ENCODE data around the gene N4BP2L2. TPM values are rescaled to one million over a fixed set of nuclear protein-coding genes. Genes with fewer than 3 reads are reported as not detected.

The N4BP2L2 gene
- total and polyA plus RNA-seq, 8 donors = 25.5 to 232 (median 123) TPM

DNA sequence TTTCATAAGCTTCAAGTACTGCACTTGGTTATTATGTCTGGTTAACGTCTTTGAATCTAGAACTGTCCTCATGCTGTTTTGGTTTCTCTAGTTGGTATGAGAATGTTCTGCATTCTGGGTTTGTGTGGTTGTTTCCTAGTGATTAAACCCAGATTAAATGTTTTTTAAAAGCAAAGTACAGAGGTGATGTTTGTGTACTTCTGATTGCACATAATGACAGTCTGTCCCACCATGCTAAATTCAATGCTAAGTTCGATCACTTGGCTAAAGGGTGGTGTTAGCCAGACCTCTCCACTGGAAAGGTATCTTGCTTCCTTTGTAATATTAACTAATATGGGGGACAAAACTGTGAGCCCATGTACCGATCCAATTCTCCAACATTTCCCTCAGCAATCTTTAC lies 125.3 kb downstream of the N4BP2L2 start:
- TF ChIP-seq CTCF (IDR thresholded peaks at IDR 0.05) (no peak), EP300 (IDR thresholded peaks at IDR 0.05) (no peak), POLR2AphosphoS5 (IDR thresholded peaks at IDR 0.05) (no peak), POLR2A (IDR thresholded peaks at IDR 0.05) (no peak)
- intact Hi-C loops (cut with DNase I; ENCODE audit: low total_unique reads) = no loop called here

GRCh38 chr13:32409561-32410421 lies 128.8 kb downstream of the N4BP2L2 start:
- H3K4me3 ChIP-seq = peak overlapping the region in 1 of 4 donors; percentile 0

More for the DNA sequence above, 125.3 kb downstream of the N4BP2L2 start:
- peaks cover 0 to 5% (median 2%) of the 10 kb centered on the region in 4 donors for H3K4me1 ChIP-seq
- no peak overlapping the region for H3K27ac ChIP-seq
- DNase-seq = no peak
- 94 to 99% (median 96%) methylated on average over 3 of the region's 3 CpGs for WGBS, 5 donors
- peaks cover 0 to 4% (median under 1%) of the 10 kb centered on the region in 4 donors for H3K36me3 ChIP-seq
- no peak overlapping the region for H3K4me3 ChIP-seq
- no peaks in the 10 kb centered on the region for H3K9me3 ChIP-seq
- H3K27me3 ChIP-seq = no peaks in the 10 kb centered on the region

GRCh38 chr13:32409001-32409313 lies 129.6 kb downstream of the N4BP2L2 start:
- intact Hi-C loops (cut with DNase I; ENCODE audit: low total_unique reads) = no loop called here
- H3K9me3 ChIP-seq = no peaks in the 10 kb centered on the region
- 86 to 94% (median 89%) methylated on average over 6 of the region's 6 CpGs for WGBS, 5 donors
- H3K4me3 ChIP-seq = no peak overlapping the region
- H3K27ac ChIP-seq = no peak overlapping the region
- no peak for TF ChIP-seq EP300 (IDR thresholded peaks at IDR 0.05)
- no peak for DNase-seq
- no peaks in the 10 kb centered on the region for H3K27me3 ChIP-seq
- H3K4me1 ChIP-seq = peaks cover 0 to 5% (median 2%) of the 10 kb centered on the region in 4 donors
- H3K36me3 ChIP-seq = peaks cover 3 to 41% (median 24%) of the 10 kb centered on the region in 4 donors

More at GRCh38 chr13:32409561-32410421, 128.8 kb downstream of the N4BP2L2 start:
- H3K4me1 ChIP-seq = peaks cover 0 to 5% (median 2%) of the 10 kb centered on the region in 4 donors
- no peak for TF ChIP-seq POLR2AphosphoS5 (IDR thresholded peaks at IDR 0.05)
- no peak for TF ChIP-seq POLR2A (IDR thresholded peaks at IDR 0.05)
- no peak for TF ChIP-seq CTCF (IDR thresholded peaks at IDR 0.05)
- no peak for TF ChIP-seq EP300 (IDR thresholded peaks at IDR 0.05)
- intact Hi-C loops (cut with DNase I; ENCODE audit: low total_unique reads) = no loop called here
- no peaks in the 10 kb centered on the region for H3K27me3 ChIP-seq
- no peaks in the 10 kb centered on the region for H3K9me3 ChIP-seq
- peaks cover 3 to 33% (median 23%) of the 10 kb centered on the region in 4 donors for H3K36me3 ChIP-seq
- WGBS, 5 donors = 58 to 68% (median 67%) methylated on average over 27 of the region's 27 CpGs
- peak overlapping the region in 1 of 5 donors; percentile 47 for H3K27ac ChIP-seq
- DNase-seq = peak in 1 of 2 donors; percentile 62

DNA sequence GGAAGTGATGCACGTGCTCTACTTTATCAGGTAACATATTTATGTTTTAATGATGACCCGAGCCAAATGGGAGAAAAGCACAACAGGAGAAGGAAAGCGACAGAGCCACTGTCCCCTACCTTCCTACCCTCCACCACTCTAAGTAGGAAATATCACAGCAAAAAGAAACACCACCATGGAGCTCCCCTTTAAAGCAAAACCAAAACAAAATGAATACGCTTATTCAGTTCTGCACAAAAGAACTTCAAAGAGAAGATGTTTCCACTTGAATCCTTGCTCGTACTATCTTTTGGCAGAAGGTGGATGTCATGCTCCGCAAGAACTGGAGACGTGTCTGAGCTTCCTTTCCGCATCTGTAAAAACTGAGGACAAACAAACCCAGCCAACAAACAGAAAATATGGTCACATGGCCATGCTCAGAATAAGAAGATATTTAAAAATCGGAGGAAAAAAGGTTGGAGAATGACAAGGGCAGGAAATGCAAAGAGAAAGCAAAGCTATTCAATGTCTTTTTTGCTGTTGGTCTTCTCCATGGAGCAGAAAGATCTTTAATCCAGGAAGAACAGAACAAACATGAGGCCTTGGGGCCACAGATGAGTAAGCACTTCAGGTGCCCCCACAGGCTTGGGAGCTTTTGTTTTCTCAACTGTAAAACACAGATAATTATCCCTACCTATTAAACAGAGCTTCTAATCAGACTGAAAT lies 130.1 kb downstream of the N4BP2L2 start:
- Histone ChIP-seq H3K4me1 (peaks cover 0 to 5% (median 2%) of the 10 kb centered on the region in 4 donors), H3K4me3 (no peak overlapping the region), H3K27me3 (no peaks in the 10 kb centered on the region), H3K9me3 (no peaks in the 10 kb centered on the region), H3K27ac (no peak overlapping the region), H3K36me3 (peaks cover 3 to 46% (median 26%) of the 10 kb centered on the region in 4 donors)
- intact Hi-C loops (cut with DNase I; ENCODE audit: low total_unique reads) = no loop called here
- WGBS, 5 donors = 87 to 95% (median 91%) methylated on average over 9 of the region's 9 CpGs
- no peak for TF ChIP-seq EP300 (IDR thresholded peaks at IDR 0.05)
- no peak for TF ChIP-seq POLR2AphosphoS5 (IDR thresholded peaks at IDR 0.05)
- TF ChIP-seq CTCF (IDR thresholded peaks at IDR 0.05) = no peak
- no peak for TF ChIP-seq POLR2A (IDR thresholded peaks at IDR 0.05)
- no peak for DNase-seq

All from stomach (tissue), 9 donors.